ENCODE results near the gene ZNF786.
"Not testable (repeated sequence)": the region's sequence is repeated elsewhere in the genome, so short reads cannot be mapped to it uniquely, and the experiment has no call there.

Gene ZNF786

DNA sequence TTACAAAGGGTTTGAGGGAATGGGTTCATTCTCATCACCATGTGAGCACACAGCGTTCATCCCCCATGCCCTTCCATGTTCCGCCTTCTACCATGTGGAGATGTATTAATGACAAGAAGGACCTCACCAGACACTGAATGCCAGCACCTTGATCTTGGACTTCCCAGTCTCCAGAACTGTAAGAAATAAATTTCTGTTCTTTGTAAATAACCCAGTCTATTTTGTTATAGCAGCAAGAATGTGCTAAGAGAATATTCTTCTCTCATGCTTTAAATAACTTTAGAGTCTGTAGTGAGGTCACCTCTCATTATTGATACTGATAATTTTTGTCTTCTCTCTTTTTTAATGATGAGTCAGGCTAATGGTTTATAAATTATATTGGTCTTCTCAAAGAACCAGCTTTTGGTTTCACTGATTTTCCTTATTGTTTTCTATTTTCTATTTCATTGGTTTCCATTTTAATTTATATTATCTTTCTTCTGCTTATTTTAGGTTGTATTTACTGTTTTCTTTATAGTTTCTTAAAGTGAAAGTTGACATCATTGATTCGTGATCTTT lies 59.1 kb downstream of the ZNF786 start:
- DNase-seq (ENCODE audit: low read depth in 2 of 2) = no peak

DNA sequence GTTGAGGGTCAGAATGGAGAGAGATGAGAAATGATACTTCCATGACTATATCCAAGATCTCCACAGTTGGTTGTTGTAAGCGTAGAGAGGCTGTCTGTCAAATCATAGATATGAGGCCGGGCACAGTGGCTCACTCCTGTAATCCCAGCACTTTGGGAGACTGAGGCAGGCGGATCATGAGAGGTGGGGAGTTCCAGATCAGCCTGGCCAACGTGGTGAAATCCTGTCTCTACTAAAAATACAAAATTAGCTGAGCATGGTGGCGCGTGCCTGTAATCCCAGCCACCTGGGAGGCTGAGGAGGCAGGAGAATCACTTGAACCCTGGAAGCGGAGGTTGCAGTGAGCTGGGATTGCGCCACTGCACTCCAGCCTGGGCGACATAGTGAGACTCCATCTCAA lies 60.1 kb downstream of the ZNF786 start:
- DNase-seq (ENCODE audit: low read depth in 2 of 2) = not testable (repeated sequence)

DNA sequence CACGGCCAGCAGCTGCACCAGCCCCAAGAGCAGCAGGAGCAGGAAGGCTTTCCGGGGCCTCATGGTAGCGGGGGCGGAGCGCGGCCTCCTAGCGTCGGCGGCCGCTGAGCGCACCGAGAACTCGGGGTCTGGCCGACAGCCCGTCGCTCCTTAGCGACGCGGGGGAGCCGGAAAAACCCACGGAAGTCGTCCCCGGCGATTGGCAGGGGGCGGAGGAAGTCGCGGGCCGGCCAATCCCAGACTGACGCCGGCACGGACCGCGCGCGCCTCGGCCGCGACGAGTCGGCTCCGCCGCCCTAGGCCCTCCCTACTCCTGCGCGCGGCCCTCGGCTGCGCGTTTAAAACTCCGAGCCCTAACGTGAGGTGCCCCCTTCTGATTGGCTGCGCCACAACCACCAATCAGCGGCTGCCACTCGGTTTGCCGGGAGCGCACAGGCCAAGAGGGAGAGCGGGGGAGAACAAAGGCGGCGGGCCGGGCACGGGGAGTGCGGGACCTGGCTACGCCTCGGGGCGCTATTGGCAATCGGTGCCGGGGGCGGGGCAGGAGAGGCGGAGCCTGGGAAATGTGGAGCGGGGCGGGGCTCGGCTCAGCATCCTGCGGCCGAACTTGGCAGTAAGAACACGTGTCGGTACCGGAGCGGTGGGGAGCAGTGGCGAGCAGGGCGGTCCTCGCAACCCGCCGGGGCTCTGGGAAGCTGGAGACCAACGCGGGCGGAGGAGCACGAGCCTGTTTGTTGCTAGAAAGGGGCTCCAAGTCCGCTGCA lies 62.0 kb downstream of the ZNF786 start, which contains the start of gene PDIA4:
Gene PDIA4, minus strand, starts transcription at position 160 of the 764 bp plus-strand sequence. Its CDS starts 97 bp downstream, at position 63.
- peak; percentile 99 to 100 for DNase-seq (ENCODE audit: low read depth in 2 of 2)

DNA sequence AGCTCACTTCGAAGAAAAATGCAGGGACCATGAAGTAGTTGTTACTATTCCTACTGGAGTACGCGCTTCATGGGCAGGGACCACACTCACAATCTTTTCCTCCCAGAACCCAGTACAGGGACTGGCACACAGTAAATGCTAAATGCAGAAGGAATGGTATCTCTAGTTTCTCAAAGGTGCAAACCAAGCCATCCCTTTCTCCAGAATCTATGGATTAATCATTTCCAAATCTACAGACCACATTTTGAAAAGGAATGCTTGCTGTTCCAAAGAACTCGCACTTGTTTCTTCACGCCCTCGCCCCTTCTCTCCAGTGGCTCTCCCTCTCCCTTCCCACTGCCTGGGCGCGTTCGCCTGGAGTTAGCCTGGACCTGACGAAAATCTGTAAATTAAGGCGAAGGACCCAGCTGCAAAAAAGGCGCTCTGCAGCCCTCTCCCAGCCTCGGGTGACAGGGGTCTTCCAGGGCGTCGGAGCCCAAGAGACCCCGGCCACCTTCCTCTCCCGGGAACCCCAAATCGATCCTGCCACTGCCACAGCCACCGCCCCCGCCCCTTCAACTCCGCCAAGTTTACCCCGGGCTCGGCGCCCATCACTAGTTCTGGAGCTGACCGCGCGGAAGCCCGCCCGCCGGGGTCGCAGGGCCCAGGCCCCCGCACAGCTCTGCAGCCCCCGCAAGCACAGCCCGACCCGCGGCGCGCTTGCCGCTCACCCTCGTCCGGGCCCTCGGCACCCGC lies 62.7 kb downstream of the ZNF786 start:
- no peak for DNase-seq (ENCODE audit: low read depth in 2 of 2)

DNA sequence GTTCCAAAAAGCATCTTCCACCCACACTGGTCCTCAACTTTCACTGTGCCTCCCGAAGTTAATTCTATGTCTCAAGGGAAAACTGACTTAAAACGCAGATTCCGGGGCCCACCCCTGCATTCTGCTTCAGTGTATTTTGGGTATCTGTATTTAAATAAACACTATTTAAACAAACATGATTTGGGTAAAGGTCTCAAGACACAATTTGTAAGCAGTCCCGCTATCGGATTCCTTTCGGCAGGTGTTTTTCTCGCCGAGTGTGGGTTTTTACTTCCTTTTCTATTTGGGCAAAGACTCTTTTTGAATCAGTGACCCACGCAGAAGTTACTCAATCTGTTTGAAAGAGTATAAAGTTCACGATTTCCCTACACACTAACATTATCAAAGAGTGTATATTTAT lies 63.5 kb downstream of the ZNF786 start:
- no peak for DNase-seq (ENCODE audit: low read depth in 2 of 2)

DNA sequence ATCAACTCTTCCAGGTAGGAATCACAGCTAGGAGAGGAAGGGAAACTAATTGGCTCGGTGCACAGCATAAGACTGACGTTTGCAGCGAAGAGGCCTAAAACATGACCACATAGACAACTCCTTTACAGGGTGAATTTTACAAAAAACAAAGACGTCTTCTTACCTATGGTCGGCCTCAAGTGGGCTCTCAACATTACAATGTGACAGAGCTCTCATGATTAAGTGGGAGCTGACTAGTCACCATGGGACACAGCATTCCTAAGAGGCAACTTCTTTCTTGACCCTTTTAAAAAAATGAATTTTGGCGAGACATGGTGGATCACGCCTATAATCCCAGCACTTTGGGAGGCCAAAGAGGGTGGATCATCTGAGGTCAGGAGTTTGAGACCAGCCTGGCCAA lies 66.9 kb downstream of the ZNF786 start:
- DNase-seq (ENCODE audit: low read depth in 2 of 2) = no peak

DNA sequence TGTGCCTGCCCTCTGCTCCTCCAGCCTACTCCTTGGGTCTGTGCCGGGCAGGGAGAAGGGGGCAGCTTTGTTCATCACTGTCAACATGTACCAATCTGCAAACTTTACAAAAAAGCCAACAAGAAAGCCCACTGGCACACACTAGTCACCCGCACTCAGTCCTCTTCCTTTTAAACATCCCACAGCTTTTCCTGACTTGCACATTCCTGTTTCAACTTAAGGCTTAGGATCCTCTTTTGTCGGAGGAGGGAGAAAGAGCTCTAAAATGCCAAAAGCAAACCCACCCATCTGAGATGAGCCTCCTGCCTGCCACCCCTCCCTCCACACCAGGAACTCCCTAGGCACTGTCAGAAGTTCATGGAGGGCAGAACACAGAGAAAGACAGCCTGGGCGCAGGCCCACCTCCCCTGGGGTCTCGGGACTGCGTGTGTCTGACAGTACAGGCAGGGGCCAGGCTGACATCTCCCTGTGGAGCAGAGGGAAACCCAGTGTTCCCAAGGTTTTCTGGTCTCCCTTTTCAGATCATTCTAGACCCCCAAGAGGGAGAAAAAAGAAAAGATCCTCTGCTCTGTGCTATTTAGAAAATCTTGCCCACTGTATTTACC lies 67.7 kb downstream of the ZNF786 start:
- DNase-seq (ENCODE audit: low read depth in 2 of 2) = no peak

DNA sequence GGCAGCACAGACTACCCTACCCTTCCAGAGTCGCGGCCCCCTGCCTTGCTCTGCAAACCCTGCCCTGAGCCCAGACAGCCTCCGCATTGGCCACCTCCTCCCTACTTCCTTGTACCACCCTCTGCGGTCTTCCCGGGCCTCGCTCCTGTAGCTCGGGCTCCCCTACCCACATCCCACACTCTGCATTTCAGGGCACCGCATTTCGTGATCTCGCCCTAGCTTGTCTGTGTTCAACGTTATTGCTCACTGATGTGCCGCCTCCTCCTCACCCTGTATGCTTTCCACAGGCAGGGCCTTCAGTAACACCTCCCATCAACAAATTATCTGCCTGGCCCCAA lies 68.8 kb downstream of the ZNF786 start:
- DNase-seq (ENCODE audit: low read depth in 2 of 2) = no peak

DNA sequence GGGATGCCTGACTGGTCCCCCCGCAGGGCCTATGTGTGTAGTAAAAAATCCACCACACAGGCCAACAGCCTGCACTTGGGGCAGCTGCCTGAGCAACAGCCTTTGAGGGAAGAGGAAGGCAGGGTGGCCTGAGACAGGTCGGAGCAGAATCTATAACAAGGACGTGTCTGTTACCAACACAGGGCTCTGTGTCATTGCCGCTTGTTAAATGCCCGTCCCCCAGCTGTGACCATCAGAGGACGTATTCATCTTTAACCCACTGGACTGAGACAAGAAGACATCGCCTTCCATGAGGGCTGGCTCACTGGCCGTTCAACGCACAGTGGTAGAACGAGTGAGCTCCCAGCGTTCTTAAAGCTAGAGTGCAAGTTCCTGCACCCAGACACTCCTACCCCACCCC lies 70.0 kb downstream of the ZNF786 start:
- no peak for DNase-seq (ENCODE audit: low read depth in 2 of 2)
